GM19099 (cell line): ENCODE data around the gene C1QL3.

ENCODE experiments used
- POLR2A ChIP-seq: IDR thresholded peaks from 3 replicates; pipeline ENCODE4 v1.6.1; 2011; ENCODE audit warnings: low read depth; ENCODE audit not compliant: insufficient read length; ENCODE audit errors: extremely low read depth

The C1QL3 gene

DNA sequence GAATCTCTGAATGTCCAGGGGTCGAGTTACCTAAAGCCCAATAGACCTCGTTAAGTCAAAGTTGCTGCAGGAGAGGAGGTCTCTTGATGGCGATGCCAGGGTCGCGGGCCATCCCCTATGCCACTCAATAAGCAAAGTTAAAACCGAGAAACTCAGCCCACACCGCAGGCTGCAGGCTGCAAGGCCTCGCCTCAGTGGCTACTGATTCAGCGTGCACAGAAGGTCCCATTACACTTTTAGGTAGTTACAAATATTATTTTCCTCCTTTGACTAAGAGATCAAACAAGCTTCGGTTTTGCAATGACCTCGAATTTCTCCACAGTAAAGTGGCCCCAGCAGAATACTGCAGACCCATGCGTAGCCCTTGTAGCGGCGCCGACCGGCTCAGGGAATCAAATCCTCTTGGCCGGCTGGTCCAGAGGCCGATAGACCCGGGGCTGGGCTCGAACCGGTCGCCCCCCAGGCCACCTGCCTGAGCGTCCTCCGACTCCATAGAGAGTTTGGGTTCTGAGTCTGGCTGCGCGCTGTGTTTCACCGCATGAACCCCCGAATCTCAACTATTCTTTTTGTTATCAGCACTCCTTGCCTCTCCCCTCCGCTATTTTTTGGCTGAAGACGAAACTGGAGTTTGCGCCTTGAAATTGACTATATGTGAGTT is 2.3 kb downstream of the C1QL3 start:
- no peak for TF ChIP-seq POLR2A

GRCh38 chr10:16518822-16519221 is 2.9 kb downstream of the C1QL3 start:
- no peak for TF ChIP-seq POLR2A

DNA sequence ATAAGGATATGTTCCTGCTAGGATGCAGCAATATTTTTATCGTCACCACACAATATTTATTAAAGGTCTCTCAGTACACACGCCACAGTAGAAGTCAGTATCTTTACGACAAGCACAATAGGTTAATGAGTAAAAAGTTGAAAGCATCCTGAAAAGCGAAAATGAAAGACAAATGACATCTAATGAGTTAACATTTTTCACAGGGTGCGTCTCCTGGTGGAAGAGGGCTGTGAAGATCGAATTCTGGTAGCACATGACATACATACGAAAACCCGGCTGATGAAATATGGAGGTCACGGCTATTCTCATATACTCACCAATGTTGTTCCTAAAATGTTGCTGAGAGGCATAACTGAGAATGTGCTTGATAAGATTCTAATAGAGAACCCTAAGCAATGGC is 10.8 kb downstream of the C1QL3 start:
- TF ChIP-seq POLR2A: no peak

DNA sequence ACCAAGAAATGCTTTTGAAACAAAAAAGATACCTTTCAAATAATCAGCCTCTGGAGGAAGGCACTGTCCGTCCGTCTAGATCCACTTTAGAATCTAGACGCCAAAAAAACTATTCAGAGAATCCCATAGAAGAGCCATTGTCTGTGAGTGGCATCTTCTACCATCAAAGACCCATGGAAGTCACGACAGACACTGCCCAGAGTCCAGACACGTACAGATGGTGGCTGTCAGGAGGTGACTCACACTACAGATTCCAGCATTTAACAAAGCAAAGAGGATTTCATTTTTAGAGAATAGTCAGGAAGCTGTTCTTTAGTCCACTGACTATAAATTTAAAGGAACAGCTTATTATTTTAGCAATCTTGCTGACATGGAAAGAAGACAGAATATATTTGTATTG is 11.7 kb downstream of the C1QL3 start:
- no peak for TF ChIP-seq POLR2A

DNA sequence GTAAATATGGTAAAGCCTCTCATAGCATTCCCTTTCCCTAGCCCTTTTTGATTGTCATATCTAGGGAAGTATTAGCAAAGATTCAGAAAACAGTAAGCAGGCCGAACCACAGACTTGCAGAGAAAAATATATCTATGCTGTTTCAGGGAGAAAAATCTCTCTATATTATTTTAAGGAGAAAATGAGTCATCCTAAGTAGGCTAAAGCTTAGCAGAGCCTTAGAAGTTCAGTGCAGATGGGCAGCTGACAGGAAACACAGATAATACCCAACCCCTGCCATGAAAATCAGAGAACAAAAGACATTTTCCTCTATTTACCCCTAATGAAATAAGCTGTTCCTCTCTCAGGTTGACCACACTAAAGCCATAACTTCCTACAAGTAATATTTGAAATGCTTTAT is 16.5 kb downstream of the C1QL3 start:
- no peak for TF ChIP-seq POLR2A

DNA sequence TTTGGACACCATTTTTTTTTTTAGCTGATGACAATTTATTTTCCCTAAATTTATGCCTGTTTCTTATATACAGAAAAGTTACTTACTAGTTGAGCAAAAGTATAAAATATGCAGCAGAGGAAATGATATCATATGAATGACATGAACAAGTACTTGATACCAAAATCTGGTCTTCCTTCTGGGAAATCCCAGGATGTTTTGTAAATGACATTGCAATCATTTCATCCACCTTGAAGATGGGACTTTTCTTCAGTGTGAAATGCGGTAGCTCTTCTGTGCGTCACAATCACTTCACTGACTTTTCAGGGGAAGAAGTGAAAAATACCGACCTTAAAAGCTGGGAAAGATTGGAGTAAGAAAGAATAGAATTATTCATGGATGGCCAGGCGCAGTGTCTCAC is 23.8 kb downstream of the C1QL3 start:
- TF ChIP-seq POLR2A: no peak

DNA sequence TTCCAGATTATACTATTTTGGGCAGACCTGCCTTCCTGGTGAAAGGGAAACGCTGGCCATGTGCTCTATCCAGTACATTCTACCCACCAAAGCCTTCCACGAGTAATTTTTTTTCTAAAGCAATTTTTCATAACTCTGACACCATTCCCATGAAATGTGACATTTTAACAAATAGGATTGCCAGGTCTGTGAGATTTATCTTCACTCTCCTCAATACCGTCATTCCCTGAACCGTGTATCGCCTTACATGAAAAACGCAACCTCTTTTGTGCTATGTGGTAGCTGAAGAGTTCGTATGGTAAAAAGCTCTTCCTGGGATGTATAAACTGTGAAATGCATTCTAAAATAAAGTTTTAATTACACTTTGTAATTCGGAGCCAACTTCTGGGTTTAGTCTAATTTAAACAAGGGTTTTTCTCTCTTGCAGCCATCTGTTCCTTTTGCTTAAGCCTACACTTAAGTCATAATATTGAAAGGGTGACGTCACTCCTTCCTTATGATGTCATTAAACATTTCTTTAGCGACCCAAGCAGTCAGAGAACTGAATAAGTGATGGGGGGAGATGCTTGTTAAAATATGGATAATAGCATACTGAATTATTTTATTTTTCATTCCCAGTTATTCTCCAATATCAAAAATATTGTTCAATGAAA is 27.7 kb downstream of the C1QL3 start:
- no peak for TF ChIP-seq POLR2A

GRCh38 chr10:16491933-16492332 is 29.7 kb downstream of the C1QL3 start:
- TF ChIP-seq POLR2A: no peak

DNA sequence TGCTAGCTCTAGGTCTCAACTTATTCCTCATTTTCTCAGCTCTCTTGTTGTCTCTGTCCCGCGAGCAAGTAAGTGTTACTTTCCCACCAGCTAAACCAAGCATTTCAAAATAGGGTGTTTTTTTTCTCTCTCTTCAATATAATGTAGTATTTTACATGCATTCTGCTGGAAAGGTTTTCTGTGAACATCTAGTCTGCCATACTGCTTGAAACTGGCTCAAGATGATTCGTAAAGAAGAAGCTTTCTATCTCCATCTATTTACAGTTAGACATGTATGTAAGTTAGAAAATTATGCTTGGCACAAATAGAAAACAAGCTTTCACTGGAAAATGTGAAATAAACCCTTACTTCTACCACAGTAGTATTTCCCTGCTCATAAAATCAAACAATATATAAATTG is 31.2 kb downstream of the C1QL3 start:
- TF ChIP-seq POLR2A: no peak

GRCh38 chr10:16483241-16483917 is 38.3 kb downstream of the C1QL3 start:
- no peak for TF ChIP-seq POLR2A

- no peak for TF ChIP-seq POLR2A
Observed at GRCh38 chr10:16481052-16481728, 40.5 kb downstream of the C1QL3 start.

- TF ChIP-seq POLR2A: no peak
Observed at GRCh38 chr10:16478801-16479200, 42.9 kb downstream of the C1QL3 start.

GRCh38 chr10:16477757-16478156 is 43.9 kb downstream of the C1QL3 start:
- TF ChIP-seq POLR2A: no peak

DNA sequence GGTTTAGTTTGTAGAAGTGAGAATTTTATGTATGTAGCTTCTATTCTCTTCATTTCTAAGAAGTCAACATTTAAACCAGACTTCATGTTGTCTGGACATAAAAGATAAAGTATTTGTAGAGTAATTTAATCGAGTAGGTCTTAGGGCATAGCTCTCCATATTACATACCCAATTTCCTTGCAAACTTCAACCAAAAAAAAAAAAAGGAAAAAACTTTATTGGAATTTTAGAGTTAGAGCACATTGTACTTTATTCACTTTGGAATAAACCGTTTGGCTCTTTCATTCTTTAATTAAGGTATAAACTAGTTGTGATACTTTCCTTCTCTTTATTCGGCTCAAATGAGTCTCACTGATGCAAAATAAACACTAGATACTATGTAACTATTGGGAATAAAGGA is 48.9 kb downstream of the C1QL3 start:
- TF ChIP-seq POLR2A: no peak

GRCh38 chr10:16470747-16471146 is 50.9 kb downstream of the C1QL3 start:
- no peak for TF ChIP-seq POLR2A

GRCh38 chr10:16466001-16466400 is 55.7 kb downstream of the C1QL3 start:
- TF ChIP-seq POLR2A: no peak
